NCI-H1092 treated with DMSO at 0.1 percent for 48 hours (cell line): ENCODE data around the gene NR6A1.

Experiments
- DNase-seq: peaks from one replicate; lab custom pipeline; 2025; lab: John Stamatoyannopoulos, UW

The NR6A1 gene

DNA sequence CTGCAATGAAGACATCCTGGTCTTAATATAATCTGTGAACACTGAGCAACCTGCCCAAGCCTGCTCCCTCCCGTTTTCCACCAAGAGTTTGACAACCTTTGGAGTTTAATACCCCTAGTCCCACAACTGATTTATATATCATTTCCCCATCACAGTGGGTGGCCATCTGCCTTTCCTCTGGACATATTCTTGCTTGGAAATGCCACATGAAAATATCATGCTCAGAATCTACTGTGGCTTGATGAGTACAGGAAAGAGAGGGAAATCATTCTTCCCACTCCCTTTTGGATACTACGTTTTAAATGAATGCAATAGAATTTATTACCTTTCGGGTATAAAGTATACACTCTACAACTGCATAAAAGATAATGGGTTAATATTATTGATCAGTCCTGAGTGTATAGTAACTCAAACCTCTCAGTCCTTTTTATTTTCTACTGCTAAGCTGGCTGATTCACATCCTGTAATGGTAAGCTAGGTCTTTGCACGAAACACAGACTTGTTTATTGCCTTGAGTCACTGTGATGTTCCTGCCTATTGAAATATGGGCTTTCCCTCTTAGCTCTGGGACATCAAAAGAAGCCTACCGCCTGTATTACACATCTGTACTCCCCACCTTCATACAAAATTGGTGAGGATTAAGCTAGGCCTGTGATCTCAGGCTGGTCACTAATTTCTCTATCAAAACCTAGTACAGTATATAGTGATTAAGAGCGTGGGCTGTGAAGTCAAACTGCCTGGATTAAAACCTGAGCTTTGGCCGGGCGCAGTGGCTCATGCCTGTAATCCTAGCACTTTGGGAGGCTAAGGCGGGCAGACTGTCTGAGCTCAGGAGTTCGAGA is 196.4 kb downstream of the NR6A1 start:
- no peak for DNase-seq

DNA sequence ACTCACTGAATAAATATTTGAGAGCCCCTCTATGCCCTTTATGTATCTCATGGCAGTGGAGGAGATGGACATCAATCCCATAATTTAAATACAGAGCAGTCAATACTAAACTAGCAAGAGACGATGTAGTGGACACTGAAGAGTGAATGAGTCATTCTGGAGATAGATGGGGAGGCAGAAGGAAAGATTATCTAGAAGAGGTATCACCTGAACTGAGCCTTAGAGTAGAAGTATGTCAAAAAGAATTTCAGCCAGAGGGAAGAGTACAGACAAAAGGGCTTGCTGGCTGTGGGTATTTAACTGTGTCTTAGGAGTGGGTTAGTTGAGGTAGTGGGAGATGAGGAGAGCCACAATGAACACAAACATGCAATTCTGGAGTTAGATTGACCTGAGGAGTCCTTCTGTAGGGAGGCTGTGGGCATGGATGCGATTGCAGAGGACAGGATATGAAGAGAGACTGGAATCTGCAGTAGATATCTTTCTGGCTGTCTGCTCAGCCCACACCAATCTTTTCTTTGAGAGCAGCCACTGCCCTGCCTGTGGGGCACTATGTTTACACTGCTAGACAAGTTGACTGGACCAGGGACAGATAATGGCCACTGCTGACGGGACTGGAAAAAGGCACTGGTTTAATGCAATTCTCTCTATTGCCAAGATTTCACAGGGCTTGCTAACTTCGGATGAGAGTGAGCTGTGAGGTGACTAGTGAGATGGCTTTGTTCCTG is 200.0 kb downstream of the NR6A1 start:
- no peak for DNase-seq

DNA sequence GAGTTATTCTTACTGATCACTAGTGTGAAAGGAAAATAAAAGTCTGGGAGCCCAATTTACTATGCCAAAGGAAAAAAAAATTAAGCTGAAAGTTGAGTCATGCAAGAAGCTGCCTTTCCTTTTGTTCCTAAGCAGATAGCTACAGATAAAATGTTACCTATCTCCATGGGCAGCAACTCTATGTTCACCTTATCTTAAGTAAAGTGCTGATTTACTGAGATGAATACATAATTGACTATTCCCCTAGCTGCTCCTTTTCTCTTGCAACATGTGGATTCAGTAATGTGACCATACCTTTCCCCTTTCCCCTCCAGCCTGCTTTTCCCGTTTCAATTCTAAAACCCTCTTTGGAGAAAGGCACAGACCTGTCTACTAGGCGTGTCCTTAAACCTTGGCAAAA is 201.2 kb downstream of the NR6A1 start:
- DNase-seq, result no peak

DNA sequence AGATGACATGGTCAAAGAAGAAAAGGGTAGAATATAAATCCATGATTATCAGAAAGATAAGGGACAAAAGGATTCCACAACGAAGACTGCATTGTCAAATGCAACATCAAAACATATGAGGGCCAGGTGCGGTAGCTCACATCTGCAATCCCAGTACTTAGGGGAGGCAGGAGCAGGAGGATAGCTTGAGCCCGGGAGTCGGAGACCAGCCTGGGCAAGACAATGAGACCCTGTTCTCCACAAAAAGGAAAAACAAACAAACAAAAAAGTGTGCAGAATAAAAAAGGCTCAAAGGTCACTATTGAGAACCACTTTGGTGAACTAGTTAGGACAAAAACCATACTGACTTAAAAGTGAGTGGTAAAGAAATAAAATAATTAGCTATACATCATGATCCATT is 203.7 kb downstream of the NR6A1 start:
- DNase-seq, result no peak

DNA sequence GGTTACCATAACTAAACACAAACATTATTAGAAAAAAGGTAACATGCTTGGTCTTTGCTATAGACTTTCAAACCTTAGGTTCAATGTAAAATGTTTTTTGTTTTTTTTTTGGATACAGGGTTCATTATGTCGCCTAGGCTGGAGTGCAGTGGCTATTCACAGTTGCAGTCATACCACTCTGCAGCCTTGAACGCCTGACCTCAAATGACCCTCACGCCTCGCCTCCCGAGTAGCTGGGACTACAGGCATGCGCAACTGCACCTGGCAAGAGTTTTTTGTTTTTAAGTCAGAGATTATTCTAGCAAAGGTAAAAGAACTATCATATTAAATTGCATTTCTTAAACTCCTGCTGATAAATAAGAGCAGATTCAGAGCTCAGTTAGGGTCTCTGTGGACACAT is 208.8 kb downstream of the NR6A1 start:
- no peak for DNase-seq

DNA sequence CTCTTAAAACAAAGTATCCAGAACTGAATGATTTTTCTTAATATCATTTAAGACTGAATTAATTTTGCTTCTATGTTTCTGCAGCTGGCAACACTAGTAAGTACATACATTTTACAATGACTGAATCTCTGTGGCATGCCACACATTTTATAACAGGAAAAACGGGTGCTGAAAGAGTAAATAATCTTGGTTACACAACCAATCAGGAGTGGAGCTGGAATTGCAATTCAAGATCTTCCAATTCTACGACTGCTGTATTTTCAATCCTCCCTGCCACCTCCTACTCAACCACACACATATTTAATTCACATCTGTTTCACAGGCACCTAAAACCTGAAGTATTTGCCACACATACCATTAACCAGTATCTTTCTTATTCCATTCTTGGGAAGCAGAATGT is 211.2 kb downstream of the NR6A1 start:
- no peak for DNase-seq

DNA sequence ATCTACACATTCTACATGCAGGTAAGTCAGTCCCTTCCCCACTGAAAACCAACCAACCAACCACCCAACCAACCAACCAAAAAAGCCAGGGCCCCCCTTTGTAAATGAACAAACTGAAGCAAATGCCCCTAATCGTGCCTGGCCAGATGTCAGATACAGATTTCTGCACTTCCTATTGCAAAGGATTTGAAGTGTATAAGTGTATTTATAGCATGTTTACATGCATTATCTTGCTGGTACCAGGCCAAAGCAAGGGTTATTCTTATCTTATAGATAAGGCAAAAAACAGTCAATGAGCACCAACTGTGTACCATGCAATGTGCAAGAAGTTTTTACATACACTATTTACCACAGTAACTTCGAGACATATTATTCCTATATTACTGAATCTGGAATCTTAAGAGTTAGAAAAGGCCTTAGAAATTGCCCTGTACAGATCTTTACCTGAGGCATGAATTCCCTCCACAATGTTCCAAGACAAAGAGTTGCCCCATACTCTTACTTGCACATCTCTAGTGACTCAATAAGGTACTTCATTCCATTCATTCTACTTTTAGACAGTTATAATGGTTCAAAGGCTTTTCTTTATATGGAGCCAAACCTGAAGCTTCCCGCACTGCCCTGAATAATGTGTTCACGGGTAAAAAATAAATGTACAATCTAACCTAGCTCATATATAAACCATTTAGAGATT is 212.2 kb downstream of the NR6A1 start:
- no peak for DNase-seq

DNA sequence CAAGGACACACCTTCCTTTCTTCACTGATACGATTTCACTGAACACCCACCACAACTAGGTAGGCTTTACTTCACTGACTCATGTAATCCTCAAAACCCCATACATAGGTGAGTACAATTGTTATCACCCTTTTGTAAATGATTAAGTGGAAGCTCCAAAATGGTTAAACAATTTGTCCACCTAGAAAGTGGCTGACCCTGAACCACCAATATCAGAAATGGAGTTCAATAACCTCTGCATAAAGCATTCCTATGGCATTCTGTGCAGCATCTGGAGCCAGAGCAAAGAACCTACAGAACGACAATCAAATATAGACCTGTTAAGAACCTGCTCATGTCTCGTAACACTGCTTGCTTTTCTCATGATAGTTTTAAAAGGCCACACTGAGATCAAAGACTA is 213.2 kb downstream of the NR6A1 start:
- no peak for DNase-seq

DNA sequence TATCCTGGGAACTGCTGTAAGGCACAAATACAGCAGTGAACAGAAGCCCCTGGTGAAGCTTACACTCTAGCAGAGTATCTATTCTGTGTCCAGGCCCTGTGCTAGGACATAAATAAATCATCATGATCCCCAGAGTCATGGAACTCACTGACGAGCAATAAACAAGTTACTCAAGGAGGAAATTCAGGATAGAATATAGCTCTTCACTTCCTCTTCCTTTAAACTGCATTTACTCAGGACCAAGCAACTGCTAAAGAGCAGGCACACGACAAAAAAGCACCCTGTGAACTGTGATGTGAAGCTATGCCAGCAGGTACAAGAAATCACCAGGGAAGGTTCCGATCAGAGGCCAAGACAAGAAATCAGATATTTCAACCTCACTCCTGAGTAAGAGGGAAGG is 216.1 kb downstream of the NR6A1 start:
- no peak for DNase-seq

DNA sequence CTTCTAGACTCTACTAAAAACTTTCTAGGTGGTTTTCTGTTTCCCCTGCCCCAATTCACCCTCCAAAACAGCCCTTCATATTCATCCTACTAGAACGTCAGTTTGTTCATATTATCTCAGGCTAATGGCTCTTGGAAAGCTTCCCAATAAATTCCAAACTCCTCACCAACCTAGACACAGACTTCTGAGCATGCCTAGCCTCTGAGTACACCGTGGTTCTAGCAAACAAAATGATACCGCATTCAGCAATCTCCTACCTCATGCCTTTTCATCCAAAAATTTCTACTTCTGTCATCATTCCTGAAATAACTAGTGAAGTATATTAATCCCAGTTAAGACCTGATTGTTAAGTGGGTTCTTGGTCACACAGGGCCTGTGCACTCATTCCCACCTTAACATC is 217.4 kb downstream of the NR6A1 start:
- no peak for DNase-seq

DNA sequence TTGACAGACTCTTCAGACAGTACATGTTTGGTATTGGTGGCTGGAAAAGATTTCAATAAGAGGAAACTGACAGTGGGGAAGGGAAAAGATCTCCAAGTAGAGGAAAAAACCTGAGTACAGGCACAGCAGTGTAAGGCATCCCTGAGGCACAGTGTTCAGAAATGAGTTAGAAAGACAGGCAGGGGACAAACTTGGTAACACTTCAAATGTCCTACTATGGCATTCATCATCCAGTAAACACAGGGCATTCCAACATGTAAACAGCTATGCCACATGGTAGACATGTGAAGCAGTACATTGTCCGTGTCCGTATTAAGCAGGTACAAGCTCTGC is 218.9 kb downstream of the NR6A1 start:
- no peak for DNase-seq

DNA sequence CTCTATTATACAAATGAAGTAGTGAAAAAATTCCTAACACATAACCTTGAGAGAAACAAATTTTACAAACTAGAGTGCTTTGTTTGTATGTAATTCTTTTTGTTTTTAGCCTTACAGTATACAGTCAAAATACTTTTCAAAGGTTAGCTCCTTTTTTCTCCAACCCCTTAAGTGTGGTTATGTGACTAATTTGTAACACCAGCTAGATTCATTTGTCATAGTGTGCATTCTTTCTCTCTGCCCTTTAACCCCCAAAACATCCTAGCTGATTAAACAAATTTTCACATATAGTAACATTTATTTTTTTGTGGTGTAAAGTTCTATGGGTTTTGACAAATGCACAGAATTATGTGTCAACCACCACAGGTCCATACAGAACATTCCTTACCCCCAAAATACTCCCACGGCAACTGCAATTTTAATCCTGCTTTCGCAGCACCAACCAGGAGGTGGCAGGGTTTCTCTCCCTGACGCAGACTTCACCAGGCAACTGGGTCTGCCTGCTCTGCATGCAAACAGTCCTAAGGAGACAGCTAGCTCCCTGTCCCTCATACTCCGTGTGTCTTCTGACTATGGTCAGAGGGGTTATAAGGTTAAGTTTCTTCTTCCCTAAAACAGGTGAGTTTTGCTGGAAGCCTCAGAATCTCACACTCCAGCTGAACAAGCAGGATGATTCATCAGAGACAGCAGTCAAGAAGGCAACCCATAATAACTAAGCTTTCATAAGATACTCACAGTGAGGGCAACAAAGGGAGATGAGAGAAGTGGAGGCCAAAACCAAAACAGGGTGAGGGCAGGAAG is 219.4 kb downstream of the NR6A1 start:
- DNase-seq, result peak; percentile 34

DNA sequence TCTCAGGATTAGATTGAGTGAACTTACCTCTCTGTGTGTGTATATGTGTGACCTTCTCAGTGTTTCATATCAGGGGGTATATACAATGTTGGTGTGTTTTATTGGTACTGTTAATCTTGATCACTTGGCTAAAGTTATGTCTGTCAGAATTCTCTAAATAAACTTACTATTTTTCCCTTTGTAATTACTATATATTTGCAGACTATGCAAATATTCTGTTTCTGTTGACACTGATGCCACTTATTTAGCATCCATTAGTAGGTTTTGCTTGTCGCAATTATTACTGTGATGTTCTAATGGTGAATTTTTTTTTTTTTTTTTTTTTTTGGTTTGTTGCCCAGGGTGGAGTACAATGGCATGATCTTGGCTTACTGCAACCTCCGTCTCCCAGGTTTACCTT is 221.0 kb downstream of the NR6A1 start:
- DNase-seq, result no peak

DNA sequence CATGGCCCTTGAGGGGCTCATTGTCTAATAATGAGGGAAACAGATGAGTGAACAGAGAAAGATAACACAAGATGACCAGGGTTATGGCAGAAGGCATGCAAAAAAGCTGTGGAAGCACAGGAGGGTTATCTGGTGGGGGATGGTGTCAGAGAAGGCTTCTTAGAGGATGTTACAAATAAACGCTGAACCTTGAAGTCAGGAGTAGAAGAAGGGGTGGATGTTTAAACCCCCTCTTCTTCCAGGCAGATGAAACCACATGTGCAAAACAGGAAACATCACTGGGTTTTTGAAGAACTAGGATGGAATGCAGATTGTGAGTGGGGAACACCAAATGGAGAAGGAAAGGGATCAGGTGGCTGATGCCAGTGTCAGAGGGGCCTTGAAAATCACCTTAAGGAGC is 222.1 kb downstream of the NR6A1 start:
- no peak for DNase-seq

DNA sequence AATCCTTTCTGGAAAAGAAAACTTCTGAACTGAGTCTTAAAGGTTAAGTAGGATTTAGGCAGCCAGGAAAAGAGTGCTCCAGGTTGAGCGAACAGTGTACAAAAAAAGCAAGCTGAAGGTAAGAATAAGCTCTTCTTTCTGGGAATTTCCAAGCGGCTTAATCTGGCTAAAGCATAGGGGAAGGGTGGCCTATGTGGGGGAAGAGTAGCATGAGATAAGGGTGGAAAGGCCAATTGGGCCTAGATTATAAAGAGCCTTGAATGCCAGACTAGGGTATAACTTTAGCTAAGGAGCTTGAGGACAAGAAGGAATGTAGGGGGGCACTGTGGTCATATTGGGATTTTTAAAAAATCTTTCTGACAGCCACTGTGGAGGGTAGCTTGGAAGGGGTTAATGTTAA is 226.6 kb downstream of the NR6A1 start:
- DNase-seq, result no peak

DNA sequence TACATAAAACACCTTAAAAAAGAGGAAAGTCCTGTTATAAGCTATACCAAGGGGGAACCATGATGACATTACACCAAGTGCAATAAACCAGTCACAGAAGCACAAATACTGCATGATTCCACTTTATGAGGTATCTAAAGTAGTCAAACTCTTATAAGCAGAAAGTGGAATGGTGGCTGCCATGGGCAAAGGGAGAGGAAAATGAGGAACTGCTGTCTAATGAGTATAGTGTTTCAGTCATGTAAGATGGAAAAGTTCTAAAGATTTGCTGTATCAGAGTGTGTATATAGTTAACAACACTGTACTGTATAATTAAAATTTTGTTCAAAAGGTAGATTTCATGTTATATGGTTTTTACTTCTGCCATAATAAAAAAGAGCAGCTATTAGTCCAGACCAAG is 229.3 kb downstream of the NR6A1 start:
- no peak for DNase-seq

DNA sequence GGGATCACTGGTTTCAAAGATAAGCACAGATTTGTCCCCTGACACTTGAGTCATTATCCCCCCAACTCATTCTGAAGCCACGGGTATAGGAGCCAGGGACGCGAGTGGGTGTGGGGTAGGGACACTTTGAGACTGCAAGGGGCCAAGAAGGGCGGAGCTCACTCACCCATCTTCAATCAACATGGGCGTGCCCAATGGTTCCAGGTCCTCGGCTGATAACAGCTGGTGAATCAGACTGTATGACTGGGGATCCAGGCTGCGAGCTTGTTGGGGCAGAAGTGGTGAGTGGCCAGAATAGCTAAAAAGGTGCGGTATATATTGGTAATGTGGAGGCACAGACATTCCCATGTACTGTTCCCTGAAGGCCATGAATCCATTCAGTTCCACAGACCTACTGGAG is 233.2 kb downstream of the NR6A1 start:
- no peak for DNase-seq

DNA sequence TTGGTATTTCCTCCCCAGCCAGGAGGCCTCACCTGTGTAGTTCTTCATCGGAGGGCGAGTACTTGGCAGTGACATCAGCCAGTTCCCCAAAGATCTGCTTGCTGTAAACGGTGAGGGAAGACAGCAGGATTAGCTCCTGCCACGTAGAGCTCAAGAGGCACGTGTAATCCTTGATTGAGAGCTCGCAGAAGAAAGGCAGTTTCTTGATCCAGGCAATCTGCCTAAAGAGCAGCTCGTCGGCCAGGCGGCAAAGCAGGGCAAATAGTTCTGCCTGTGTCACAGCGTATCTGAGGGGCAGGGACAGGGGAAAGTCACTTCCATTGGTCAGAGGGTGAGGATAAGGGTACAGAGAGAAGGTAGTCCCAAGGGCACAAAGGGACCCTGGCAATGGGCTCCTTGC is 235.3 kb downstream of the NR6A1 start:
- DNase-seq, result no peak

DNA sequence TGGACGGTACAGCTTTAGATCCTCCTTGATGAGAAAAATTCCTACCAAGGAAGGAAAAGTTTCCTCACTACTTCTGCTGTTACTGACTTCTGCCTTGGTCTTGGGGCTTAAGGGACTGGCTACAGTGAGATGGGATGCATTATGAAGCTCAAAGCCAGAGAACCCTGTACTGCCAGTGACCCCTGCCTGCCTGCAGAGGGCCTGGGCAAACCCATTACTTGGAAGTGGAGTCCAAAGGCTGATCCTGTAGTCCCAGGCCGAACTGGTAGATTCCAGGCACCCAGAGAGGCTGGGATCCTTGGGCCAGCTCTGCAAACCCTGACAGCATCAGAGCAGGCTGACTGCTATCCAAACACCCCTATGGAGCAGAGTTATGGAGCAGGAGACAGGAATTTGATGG is 238.2 kb downstream of the NR6A1 start:
- DNase-seq, result no peak

DNA sequence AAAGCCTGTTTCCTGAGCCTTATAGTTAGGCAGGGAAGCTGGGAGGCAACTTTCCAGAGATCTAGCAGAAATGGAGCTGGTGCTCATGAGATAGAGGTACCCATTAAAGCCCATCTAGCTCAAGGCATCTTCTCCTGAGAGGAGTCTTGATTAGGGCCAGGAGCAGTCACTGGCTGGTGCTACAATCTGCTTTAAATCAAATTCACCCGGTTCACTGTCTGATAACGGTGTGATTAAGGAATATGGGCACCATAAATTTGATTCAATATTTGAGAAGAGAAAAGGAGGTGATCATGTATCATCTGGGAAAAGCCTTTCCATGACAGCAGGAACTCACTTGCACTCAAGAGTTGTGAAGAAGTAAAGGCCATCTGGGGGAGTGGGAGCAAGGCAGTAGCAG is 240.0 kb downstream of the NR6A1 start:
- DNase-seq, result no peak

DNA sequence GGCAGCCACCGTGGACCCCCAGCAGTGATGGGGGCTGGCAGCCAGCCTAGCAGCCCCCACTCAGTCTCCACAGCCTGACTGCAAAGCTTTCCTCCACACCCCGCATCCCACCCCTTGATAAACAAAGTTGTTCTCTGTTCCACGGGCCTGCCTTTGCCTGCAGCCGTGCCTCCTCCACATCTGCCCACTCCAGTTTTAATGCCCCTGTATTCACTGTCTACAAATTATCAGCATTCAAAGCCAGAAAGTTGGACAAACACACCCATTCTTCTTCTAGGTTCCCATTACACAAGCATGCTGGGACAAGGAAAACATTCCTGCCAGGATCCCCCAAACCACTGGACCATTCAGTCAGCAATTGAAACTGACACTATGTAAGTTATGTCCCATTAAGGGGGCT is 240.9 kb downstream of the NR6A1 start:
- no peak for DNase-seq

DNA sequence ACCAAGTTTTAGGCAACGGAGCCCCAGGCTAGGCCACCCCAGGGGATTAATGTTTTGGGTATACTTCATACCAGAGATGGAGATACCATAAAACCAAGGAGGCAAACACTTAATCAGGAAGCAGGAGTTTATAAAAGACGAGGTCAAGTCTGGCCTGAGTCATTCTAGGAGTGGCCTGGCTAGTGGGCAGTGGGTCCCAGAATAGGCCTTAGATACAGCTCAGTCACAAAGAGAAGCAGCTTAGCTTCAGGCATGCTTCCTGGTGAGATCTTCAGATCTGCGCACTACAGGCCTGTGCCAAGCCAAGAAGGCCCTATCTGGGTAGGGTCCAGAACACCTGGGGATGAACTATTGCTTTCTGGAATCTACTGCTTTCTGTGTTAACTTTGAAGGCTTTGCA is 243.3 kb downstream of the NR6A1 start:
- DNase-seq, result no peak
